ENCODE measurements around the gene COL4A1. TPM values are rescaled to one million over a fixed set of nuclear protein-coding genes. Genes with fewer than 3 reads are reported as not detected.

The COL4A1 gene
- polyA plus RNA-seq, 1 of the 3 experiments (the other 2 are of a cell fraction), result 30.3 TPM

- ChIA-PET POLR2A (no interaction called here), CTCF (interaction anchor here (3.3 kb wide), 1 partner anchor 12 kb away, joined by 10 read pairs; no protein-coding TSS in a partner anchor)
- Histone ChIP-seq H2AFZ (ENCODE audit: low read depth) (no peak overlapping the region), H3K4me2 (no peak overlapping the region), H3K79me2 (ENCODE audit: insufficient read depth) (no peaks in the 10 kb centered on the region), H3F3A (replicated peaks; ENCODE audit: insufficient read depth) (peaks cover 22% of the 10 kb centered on the region), H3K27ac (ENCODE audit: low read depth in 2 of 2, low read length in 1 of 2) (peak overlapping the region in 1 of 2 experiments; percentile 95; a peak in 1 of 4 replicates), H3K4me3 (ENCODE audit: low read depth in 2 of 2, low read length in 1 of 2) (no peak overlapping the region), H4K20me1 (ENCODE audit: insufficient read depth) (no peaks in the 10 kb centered on the region), H3K36me3 (replicated peaks in 1 of 2; ENCODE audit: control insufficient read depth in 1 of 2, insufficient read depth in 2 of 2, low read length in 1 of 2) (no peaks in the 10 kb centered on the region), H3K9ac (no peak overlapping the region), H3K9me2 (no peaks in the 10 kb centered on the region), H3K4me1 (ENCODE audit: control insufficient read depth in 1 of 2, insufficient read depth in 2 of 2, low read depth in 1 of 2, low read length in 1 of 2) (peaks cover 0 to 30% of the 10 kb centered on the region in 2 experiments; a peak in 2 of 4 replicates), H3K27me3 (ENCODE audit: insufficient read depth) (no peaks in the 10 kb centered on the region), H3K9me3 (no peaks in the 10 kb centered on the region)
- TF ChIP-seq CTCF (IDR thresholded peaks at IDR 0.05) (no peak), NRF1 (IDR thresholded peaks at IDR 0.05; ENCODE audit: low read depth, low read length) (no peak), NFIC (IDR thresholded peaks at IDR 0.05; ENCODE audit: borderline replicate concordance) (no peak), GATA2 (CRISPR knock-in tag; IDR thresholded peaks at IDR 0.05) (no peak)
- no peak for DNase-seq
- WGBS (ENCODE audit: low lambda C conversion rate), result 98% methylated on average over 6 of the region's 10 CpGs
Observed at GRCh38 chr13:110125157-110125556, 181.8 kb downstream of the COL4A1 start.

- no peaks in the 10 kb centered on the region for H3K9me2 ChIP-seq
- H3K4me1 ChIP-seq (ENCODE audit: control insufficient read depth in 1 of 2, insufficient read depth in 2 of 2, low read depth in 1 of 2, low read length in 1 of 2), result peaks cover 0 to 30% of the 10 kb centered on the region in 2 experiments; a peak in 2 of 4 replicates
- H2AFZ ChIP-seq (ENCODE audit: low read depth), result no peak overlapping the region
- no peaks in the 10 kb centered on the region for H4K20me1 ChIP-seq (ENCODE audit: insufficient read depth)
- peaks cover 22% of the 10 kb centered on the region for H3F3A ChIP-seq (replicated peaks; ENCODE audit: insufficient read depth)
- H3K27me3 ChIP-seq (ENCODE audit: insufficient read depth), result no peaks in the 10 kb centered on the region
- ChIA-PET POLR2A (no interaction called here), CTCF (interaction anchor here (0.7 to 3.3 kb wide), 5 partner anchors 11 to 1802 kb away, joined by 3 to 10 read pairs (median 4); no protein-coding TSS in a partner anchor)
- H3K79me2 ChIP-seq (ENCODE audit: insufficient read depth), result no peaks in the 10 kb centered on the region
- H3K27ac ChIP-seq (ENCODE audit: low read depth in 2 of 2, low read length in 1 of 2), result no peak overlapping the region
- 93% methylated on average over 14 of the region's 14 CpGs for WGBS (ENCODE audit: low lambda C conversion rate)
- no peak overlapping the region for H3K4me2 ChIP-seq
- TF ChIP-seq RAD21 (IDR thresholded peaks at IDR 0.05; ENCODE audit: low read length) (no peak), MEF2A (IDR thresholded peaks at IDR 0.05; ENCODE audit: borderline replicate concordance, low read depth) (no peak), SIN3A (IDR thresholded peaks at IDR 0.05; ENCODE audit: borderline replicate concordance, low read depth, low read length) (no peak), USF2 (IDR thresholded peaks at IDR 0.05; ENCODE audit: borderline replicate concordance, low read depth, low read length) (no peak), SMC3 (IDR thresholded peaks at IDR 0.05; ENCODE audit: low read depth, low read length) (no peak), GABPA (IDR thresholded peaks at IDR 0.05; ENCODE audit: low read depth) (no peak), NRF1 (IDR thresholded peaks at IDR 0.05; ENCODE audit: low read depth, low read length) (no peak), PBX3 (IDR thresholded peaks at IDR 0.05) (no peak), FOSL2 (IDR thresholded peaks at IDR 0.05; ENCODE audit: borderline replicate concordance, low read depth) (no peak), FOXJ3 (CRISPR knock-in tag; IDR thresholded peaks at IDR 0.05) (no peak), TCF12 (IDR thresholded peaks at IDR 0.05) (no peak), RXRA (IDR thresholded peaks at IDR 0.05; ENCODE audit: borderline replicate concordance, low read depth) (no peak), CTCF (IDR thresholded peaks at IDR 0.05) (no peak), TAF1 (IDR thresholded peaks at IDR 0.05; ENCODE audit: borderline replicate concordance, low read depth, low read length) (no peak), CHD2 (IDR thresholded peaks at IDR 0.05; ENCODE audit: low read length, partially characterized antibody) (no peak)
- H3K4me3 ChIP-seq (ENCODE audit: low read depth in 2 of 2, low read length in 1 of 2), result no peak overlapping the region
- no peak for DNase-seq
- H3K9ac ChIP-seq, result no peak overlapping the region
- no peaks in the 10 kb centered on the region for H3K9me3 ChIP-seq
- H3K36me3 ChIP-seq (replicated peaks in 1 of 2; ENCODE audit: control insufficient read depth in 1 of 2, insufficient read depth in 2 of 2, low read length in 1 of 2), result no peaks in the 10 kb centered on the region
Observed at GRCh38 chr13:110124201-110124940, 182.6 kb downstream of the COL4A1 start.
